SH-SY5Y (cell line): ENCODE data around the gene CARS1.

Experiments
- GATA2 ChIP-seq: IDR thresholded peaks from 2 replicates; pipeline ENCODE4 v1.6.1; 2011; ENCODE audit warnings: mild to moderate bottlenecking, low read depth, low read length
- GATA3 ChIP-seq: IDR thresholded peaks from 2 replicates; pipeline ENCODE4 v1.6.1; 2011; ENCODE audit warnings: low read depth, mild to moderate bottlenecking, low read length, moderate library complexity

Gene CARS1

DNA sequence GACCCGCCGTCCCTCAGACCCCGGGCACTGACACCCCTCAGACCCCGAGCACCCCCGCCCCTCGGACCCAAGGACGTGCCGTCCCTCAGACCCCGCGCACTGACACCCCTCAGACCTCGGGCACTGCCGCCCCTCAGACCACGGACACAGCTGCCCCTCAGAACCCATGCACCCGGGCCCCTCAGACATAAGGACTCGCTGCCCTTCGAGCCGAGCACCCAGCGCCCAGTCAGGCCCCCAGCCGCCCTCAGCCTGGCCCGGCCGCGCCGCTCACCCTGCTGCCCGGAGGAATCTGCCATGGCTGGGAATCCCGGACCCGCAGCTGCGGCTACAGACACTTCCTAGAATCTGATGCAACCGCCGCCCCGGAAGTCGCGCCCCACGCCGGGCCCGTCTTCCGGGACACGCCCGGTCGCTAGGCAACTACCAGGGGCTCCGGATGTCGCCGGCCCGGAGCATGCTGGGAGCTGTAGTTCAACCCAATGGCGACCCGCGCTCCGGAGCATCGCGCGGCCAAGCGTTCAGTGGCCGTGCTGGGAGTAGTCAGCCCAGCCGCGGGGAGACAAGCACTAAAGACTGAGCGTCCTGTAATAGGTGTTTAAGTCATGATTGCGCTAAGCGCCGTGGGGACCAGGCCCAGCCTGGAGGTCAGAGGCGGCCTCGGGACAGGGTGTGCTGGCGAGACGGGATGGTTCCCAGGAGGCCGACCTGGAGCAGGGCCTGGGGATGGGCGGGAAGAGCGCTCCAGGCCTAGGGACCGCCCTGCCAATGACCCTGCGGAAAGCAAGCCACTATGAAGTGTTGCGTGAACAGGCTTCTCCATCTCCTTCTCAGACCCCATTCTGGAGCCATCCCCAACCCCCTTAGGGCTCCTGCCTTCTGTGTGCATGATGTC lies at the start of gene CARS1:
Gene CARS1, minus strand, starts transcription at position 355 of the 895 bp plus-strand sequence. Its CDS starts 56 bp downstream, at position 299.
- TF ChIP-seq GATA3 (no peak), GATA2 (no peak)

- no peak for TF ChIP-seq GATA2
- no peak for TF ChIP-seq GATA3
These were observed 48.8 kb upstream of the CARS1 start for GRCh38 chr11:3105791-3106735.

- TF ChIP-seq GATA2 (no peak), GATA3 (no peak)
These were observed 48.0 kb upstream of the CARS1 start for GRCh38 chr11:3104961-3105790.

DNA sequence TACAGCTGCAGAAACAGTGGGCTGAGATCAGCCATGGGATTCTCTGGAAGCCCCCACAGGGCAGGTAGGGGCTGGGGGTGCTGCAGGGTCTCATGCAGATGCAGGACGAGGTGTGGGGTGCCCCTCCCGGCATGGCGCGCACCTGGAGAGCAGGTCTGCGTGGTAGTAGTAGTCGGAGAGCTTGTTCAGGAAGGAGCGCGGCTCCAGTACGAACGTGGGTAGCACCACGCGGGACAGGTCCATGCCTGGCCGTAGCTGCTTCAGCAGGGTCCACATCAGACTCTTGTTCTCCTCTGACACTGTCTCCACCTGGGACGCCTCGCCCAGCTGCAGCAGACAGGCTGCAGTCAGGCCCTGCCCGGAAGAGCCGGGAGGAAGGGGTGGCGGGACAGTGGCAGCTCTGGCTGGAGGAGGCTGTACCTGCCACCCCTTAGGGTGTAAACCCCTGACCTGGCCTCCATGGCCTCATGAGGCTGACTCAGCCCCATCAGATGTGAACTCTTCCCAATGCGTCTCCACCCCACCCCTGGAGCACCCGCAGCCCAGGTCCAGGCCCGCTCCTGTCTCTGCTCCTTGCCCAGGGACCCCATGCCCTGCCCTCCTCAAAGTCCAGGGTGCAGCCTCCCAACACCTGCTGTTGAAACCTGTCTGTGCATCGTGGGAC lies 47.0 kb upstream of the CARS1 start:
- no peak for TF ChIP-seq GATA2
- no peak for TF ChIP-seq GATA3

- TF ChIP-seq GATA2 (no peak), GATA3 (no peak)
These were observed 45.9 kb upstream of the CARS1 start for GRCh38 chr11:3103076-3103475.

DNA sequence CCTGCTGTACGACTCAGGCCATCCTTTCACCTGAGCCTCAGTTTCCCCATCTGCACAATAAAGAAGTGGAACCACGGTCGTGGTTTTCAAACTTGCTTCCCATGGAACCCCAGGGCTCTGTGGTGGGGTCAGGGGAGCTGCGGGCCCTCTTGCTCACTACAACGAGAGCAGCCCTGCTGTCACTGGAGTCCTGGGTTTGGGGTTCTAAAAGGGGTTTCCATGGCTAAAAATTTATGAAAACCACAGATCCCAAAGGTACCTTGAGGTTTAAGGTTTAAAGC lies 45.4 kb upstream of the CARS1 start:
- TF ChIP-seq GATA2 (no peak), GATA3 (no peak)

GRCh38 chr11:3101921-3102640 lies 44.9 kb upstream of the CARS1 start:
- TF ChIP-seq GATA3 (no peak), GATA2 (no peak)

DNA sequence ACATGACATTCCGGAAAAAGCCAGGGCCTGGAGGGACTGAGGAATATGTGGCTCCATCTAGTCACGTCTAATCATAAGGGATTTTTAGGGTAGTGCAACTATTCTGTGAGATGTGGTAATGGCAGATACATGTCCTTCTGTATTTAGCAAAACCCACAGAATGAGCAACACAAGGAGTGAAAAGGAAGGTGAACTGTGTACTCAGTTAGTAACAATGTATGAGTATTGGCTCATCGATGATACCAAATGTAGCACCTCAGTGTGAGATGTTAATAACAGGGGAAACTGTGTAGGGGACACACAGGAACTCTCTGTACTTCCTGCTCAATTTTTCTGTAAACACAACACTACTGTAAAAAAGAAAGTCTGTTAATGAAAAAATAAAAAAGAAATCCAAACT lies 42.0 kb upstream of the CARS1 start:
- TF ChIP-seq GATA3 (no peak), GATA2 (no peak)

GRCh38 chr11:3096909-3097530 lies 39.8 kb upstream of the CARS1 start:
- TF ChIP-seq GATA3, result no peak
- no peak for TF ChIP-seq GATA2

DNA sequence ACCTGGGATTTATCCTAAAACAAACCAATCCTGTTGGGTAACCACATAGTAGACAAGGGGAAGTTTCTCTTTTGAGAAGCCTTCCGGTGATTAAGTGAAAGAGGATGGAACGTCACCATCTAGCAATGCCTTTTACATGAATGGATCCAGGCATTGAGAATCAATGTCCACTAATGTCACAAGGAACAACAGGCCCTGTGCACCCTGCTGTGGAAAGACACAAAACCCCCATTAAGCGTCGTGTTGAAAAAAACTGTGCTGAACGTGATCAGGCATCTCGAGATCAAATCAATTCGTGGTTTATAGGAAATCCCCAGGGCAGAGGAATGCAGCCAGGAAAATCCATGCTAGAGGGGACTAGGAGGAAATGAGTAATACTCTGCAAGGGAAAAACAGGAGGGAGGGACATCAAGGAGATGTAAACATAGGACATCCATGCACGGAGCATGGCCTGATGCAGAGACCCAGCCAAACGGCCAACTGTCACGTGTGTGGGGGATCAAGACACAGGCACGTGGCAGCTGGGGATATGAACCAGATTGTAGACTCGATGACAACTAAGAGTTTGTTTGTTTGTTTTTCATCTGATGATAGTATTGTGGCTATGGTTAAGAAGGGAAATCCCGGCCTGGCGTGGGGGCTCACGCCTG lies 38.6 kb upstream of the CARS1 start:
- TF ChIP-seq GATA2 (no peak), GATA3 (no peak)

- no peak for TF ChIP-seq GATA2
These were observed 37.1 kb upstream of the CARS1 start for GRCh38 chr11:3094223-3094824.
